OCI-LY3 (cell line): ENCODE measurements around the gene RAP1GAP.

Experiments
- H2AFZ ChIP-seq: fragments of 200-600, 300-600 bp; shearing (Covaris generic); 2 replicates; pipeline ENCODE4 v1.6.0; 2014; ENCODE audit warnings: antibody characterized with exemption, low read depth, low read length
- H3K27ac ChIP-seq: fragments of 200-600, 300-600 bp; sonication (generic); 2 replicates; pipeline ENCODE4 v1.5.1; 2014; ENCODE audit warnings: mild to moderate bottlenecking, low read length, moderate library complexity, mixed read lengths
- H3K27me3 ChIP-seq: fragments of 200-600, 300-600 bp; sonication (generic); 2 replicates; pipeline ENCODE4 v1.6.1; 2014; ENCODE audit warnings: low read depth, low read length, mixed read lengths
- H3K36me3 ChIP-seq: fragments of 200-600, 300-600 bp; sonication (generic); replicated peaks from 2 replicates; pipeline ENCODE3; 2014; ENCODE audit warnings: low read depth, low read length, mixed read lengths
- H3K4me1 ChIP-seq: fragments of 300-600, 200-600 bp; sonication (generic); 2 replicates; pipeline ENCODE4 v1.6.1; 2014; ENCODE audit warnings: low read length, mixed read lengths
- H3K4me2 ChIP-seq: fragments of 200-600, 300-600 bp; sonication (generic); 2 replicates; pipeline ENCODE4 v1.6.1; 2014; ENCODE audit warnings: low read length, mixed read lengths
- H3K4me3 ChIP-seq: fragments of 300-600, 200-600 bp; sonication (generic); 2 replicates; pipeline ENCODE4 v1.5.1; 2014; ENCODE audit warnings: antibody characterized with exemption, mild to moderate bottlenecking, low read length, moderate library complexity
- H3K79me2 ChIP-seq: fragments of 300-600, 200-600 bp; shearing (Covaris generic); 2 replicates; pipeline ENCODE4 v1.6.1; 2014; ENCODE audit warnings: mild to moderate bottlenecking, low read length, mixed read lengths
- H3K9ac ChIP-seq: fragments of 300-600, 200-600 bp; shearing (Covaris generic); 2 replicates; pipeline ENCODE4 v1.6.0; 2014; ENCODE audit warnings: mild to moderate bottlenecking, low read length, moderate library complexity
- H3K9me3 ChIP-seq: fragments of 200-600, 300-600 bp; shearing (Covaris generic); 2 replicates; pipeline ENCODE4 v1.6.1; 2014; ENCODE audit warnings: low read length, mixed read lengths; ENCODE audit not compliant: insufficient read depth
- H4K20me1 ChIP-seq: fragments of 200-600, 300-600 bp; sonication (generic); 2 replicates; pipeline ENCODE4 v1.6.1; 2016; ENCODE audit warnings: low read length, mixed read lengths; ENCODE audit not compliant: insufficient read depth
- EZH2phosphoT487 ChIP-seq: fragments of 200-600 bp; shearing (Covaris generic); IDR thresholded peaks from 2 replicates; pipeline ENCODE4 v1.6.1; 2018; ENCODE audit warnings: antibody characterized with exemption, mixed run types, low read depth
- TF ChIP-seq, protein P1 (sequence below): fragments of 200-600, 300-600 bp; sonication (generic); IDR thresholded peaks from 2 replicates; pipeline ENCODE4 v1.5.1; 2014; ENCODE audit warnings: antibody characterized with exemption, low read length, low read depth

RAP1GAP gene

DNA sequence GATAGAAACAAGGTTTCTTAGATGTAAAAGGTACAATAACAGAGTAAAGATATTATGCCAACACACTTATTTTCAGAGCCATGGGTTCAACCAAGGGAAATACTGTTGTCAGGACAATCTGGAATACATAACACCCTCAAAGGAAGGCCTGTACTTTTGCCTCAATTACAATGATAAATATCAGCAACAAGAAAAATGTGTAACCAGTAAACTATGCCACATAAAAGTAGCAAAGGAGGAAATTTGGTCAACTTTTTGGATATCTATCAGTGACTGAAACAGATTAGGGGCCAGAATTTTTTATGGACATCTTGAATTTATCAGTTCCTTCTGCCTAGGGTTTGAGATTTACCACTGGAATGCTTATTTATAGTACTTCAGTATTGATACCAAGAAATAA lies 24.6 kb upstream of the RAP1GAP start:
- H3K27me3 ChIP-seq: no peaks in the 10 kb centered on the region
- H3K36me3 ChIP-seq: peaks cover 23% of the 10 kb centered on the region
- H3K4me2 ChIP-seq: no peak overlapping the region
- no peak overlapping the region for H2AFZ ChIP-seq
- TF ChIP-seq EZH2phosphoT487: no peak
- TF ChIP-seq, protein P1, sequence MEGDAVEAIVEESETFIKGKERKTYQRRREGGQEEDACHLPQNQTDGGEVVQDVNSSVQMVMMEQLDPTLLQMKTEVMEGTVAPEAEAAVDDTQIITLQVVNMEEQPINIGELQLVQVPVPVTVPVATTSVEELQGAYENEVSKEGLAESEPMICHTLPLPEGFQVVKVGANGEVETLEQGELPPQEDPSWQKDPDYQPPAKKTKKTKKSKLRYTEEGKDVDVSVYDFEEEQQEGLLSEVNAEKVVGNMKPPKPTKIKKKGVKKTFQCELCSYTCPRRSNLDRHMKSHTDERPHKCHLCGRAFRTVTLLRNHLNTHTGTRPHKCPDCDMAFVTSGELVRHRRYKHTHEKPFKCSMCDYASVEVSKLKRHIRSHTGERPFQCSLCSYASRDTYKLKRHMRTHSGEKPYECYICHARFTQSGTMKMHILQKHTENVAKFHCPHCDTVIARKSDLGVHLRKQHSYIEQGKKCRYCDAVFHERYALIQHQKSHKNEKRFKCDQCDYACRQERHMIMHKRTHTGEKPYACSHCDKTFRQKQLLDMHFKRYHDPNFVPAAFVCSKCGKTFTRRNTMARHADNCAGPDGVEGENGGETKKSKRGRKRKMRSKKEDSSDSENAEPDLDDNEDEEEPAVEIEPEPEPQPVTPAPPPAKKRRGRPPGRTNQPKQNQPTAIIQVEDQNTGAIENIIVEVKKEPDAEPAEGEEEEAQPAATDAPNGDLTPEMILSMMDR: no peak
- no peak overlapping the region for H3K9ac ChIP-seq
- H3K4me1 ChIP-seq: no peaks in the 10 kb centered on the region
- no peak overlapping the region for H3K4me3 ChIP-seq
- no peaks in the 10 kb centered on the region for H4K20me1 ChIP-seq
- H3K9me3 ChIP-seq: no peaks in the 10 kb centered on the region
- no peak overlapping the region for H3K27ac ChIP-seq
- H3K79me2 ChIP-seq: no peaks in the 10 kb centered on the region

DNA sequence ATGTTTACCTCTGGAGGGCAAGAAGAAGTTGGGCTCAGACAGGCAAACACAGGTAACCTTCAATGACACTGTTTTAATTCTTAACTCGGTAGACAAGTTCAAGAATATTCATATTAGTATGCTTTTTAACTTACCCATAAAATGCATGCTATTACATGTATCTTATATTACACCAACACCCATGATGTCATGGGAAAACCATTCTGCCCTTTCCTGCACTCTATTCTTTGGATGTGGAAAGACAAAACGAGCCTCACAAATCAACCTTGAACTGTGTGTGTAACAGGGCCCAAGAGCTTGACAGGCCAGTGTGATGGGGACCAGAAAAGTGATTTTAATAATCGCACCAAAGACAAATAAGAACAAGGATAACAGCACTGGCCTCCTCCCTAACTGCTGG lies 22.6 kb upstream of the RAP1GAP start:
- Histone ChIP-seq H3K4me2 (no peak overlapping the region), H2AFZ (no peak overlapping the region), H3K27me3 (no peaks in the 10 kb centered on the region), H3K9me3 (no peaks in the 10 kb centered on the region), H3K36me3 (peaks cover 27% of the 10 kb centered on the region), H3K27ac (no peak overlapping the region), H3K79me2 (no peaks in the 10 kb centered on the region), H3K9ac (no peak overlapping the region), H3K4me3 (no peak overlapping the region), H3K4me1 (no peaks in the 10 kb centered on the region), H4K20me1 (no peaks in the 10 kb centered on the region)
- TF ChIP-seq, protein P1: no peak
- no peak for TF ChIP-seq EZH2phosphoT487

DNA sequence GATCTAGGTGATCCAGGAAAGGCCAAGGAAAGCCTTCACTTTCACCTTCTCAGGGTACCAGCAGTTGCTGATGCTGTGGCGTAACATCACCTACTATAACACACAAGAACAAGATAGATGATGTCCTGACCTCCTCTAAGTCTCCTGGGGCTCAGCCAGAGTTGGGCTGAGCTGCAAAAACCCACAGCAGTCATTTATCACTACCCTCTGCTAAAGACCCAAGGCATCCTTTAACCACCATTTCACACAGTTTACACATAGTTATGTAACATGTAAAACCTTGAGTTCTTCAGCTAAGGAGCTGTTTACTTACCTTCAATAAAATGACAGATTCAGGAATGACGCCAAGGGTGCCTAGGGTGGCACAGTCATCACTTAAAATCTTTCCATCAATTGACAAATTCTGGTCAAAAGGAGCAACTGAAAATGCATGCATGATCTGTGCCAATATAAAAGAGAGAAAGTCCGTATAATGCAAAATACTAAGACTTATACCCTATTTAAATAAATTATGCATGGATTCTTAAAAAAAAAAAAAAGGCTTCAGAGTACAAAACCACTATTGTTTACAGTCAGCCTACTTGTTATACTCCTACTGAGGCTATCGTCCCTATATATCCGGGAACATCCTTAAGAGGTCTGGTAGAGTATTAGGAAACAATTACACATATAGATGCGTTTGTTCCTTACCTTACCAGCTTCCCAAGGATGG lies 20.7 kb upstream of the RAP1GAP start:
- Histone ChIP-seq H3K36me3 (peaks cover 28% of the 10 kb centered on the region), H4K20me1 (no peaks in the 10 kb centered on the region), H2AFZ (no peak overlapping the region), H3K9me3 (no peaks in the 10 kb centered on the region), H3K4me1 (no peaks in the 10 kb centered on the region), H3K9ac (no peak overlapping the region), H3K27ac (no peak overlapping the region), H3K79me2 (no peaks in the 10 kb centered on the region), H3K4me2 (no peak overlapping the region), H3K27me3 (no peaks in the 10 kb centered on the region), H3K4me3 (no peak overlapping the region)
- TF ChIP-seq, protein P1: no peak
- TF ChIP-seq EZH2phosphoT487: no peak

DNA sequence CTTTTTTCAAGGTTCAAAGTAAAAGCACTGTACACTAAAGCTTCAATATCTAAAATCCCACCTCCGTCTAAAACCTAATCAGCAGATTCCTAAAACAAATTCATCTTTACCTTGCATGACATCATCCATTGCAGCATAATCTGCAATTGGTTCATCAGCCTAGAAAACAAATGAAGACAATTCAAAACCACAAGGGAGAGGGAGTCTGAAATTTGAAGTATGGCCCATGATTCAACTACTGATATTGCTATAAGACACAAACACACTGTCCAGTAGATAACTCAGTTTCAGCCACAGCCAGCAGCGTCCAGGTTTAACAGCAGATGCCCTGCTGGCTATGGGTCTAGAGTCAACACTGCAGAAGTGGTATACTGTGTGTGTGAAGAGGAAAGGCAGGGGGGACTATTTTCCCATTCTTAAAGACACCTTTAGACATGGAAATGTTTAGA lies 17.9 kb upstream of the RAP1GAP start:
- peaks cover 15% of the 10 kb centered on the region for H3K36me3 ChIP-seq

More for the DNA sequence above, 17.9 kb upstream of the RAP1GAP start:
- Histone ChIP-seq H2AFZ (no peak overlapping the region), H3K9me3 (no peaks in the 10 kb centered on the region), H3K4me2 (no peak overlapping the region), H3K9ac (no peak overlapping the region), H3K27ac (no peak overlapping the region), H3K27me3 (no peaks in the 10 kb centered on the region), H4K20me1 (no peaks in the 10 kb centered on the region), H3K79me2 (no peaks in the 10 kb centered on the region), H3K4me3 (no peak overlapping the region), H3K4me1 (no peaks in the 10 kb centered on the region)
- no peak for TF ChIP-seq EZH2phosphoT487
- TF ChIP-seq, protein P1: no peak
